Mucosa of descending colon (tissue), 3 donors: Measurements from ENCODE around the gene KIRREL3. TPM values are rescaled to one million over a fixed set of nuclear protein-coding genes. Genes with fewer than 3 reads are reported as not detected.

Experiments
- ATAC-seq: fragments of 200-7000 bp; cut with Tn5 transposase; one replicate; pipeline ENCODE4 v1.9.1; 2020; ENCODE audit warnings: mild to moderate bottlenecking, moderate library complexity
- DNase-seq, 3 donors: peaks; one replicate each; pipeline ENCODE4 v3.0.0-alpha.2; 2020
- H3K36me3 ChIP-seq: fragments of 200-600 bp; one replicate; pipeline ENCODE4 v1.8.0; 2021; ENCODE audit warnings: low read depth, mild to moderate bottlenecking
- H3K4me1 ChIP-seq: fragments of 200-600 bp; one replicate; pipeline ENCODE4 v1.8.0; 2021; ENCODE audit warnings: low read depth, mild to moderate bottlenecking
- H3K4me3 ChIP-seq: fragments of 200-600 bp; one replicate; pipeline ENCODE4 v1.8.0; 2021; ENCODE audit warnings: mild to moderate bottlenecking
- H3K9me3 ChIP-seq: fragments of 200-600 bp; one replicate; pipeline ENCODE4 v1.8.0; 2021; ENCODE audit warnings: mild to moderate bottlenecking
- CTCF ChIP-seq: fragments of 200-600 bp; IDR thresholded peaks from one replicate; pipeline ENCODE4 v1.8.0; 2022; ENCODE audit warnings: antibody characterized with exemption, mild to moderate bottlenecking
- intact Hi-C, 2 donors: fragments of 100-400 bp; cut with DNase I in 1 of 2; cut with micrococcal nuclease in 1 of 2; formaldehyde crosslinking; loops; one replicate each; pipeline versions ENCODE4 v1.11.0 to v1.11.1; 2022; cut with DNase I, micrococcal nuclease
- total RNA-seq, 3 donors: library from RNA; stranded (reverse); fragmentation: NEBNext Ultra II Directional in 2 of 3; extraction: Animal tissue kit (Norgen Biotek cat#: 25700) in 2 of 3; gene quantifications; one replicate each; pipeline versions ENCODE4 v1.2.1 to v1.2.4, GENCODE V29; 2021 to 2023
- donor health status: DM: no; HTN: no; CAD: no; lungs with moderate emphysema.
- donor health status: DM: no; HTN: no; CAD: no.
- donor health status: DM: no; HTN: yes; CAD: no.

Gene KIRREL3
- total RNA-seq, 3 donors from 2014 or later, result 0.23 to 2.4 (median 0.70) TPM

DNA sequence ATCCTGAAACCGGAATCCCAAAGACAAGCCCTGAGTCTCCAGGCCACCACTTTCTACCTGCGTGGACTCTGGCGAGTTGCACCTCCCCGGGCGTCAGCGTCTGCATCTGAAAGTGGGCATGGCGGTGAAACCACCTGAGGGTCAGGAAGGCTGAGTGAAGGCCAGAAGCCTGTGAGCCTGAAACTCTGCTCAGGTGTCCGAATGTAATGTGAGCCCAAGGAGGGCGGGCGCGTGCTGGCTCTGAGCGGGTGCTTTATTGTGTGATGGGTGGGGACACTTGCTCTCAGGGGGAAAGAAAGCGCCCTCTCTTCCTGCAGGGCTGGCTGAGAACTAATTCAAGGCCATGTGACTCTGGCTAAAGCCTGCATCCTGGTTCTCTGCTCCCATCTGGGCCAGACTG lies 509.5 kb downstream of the KIRREL3 start:
- H3K4me3 ChIP-seq, result no peak overlapping the region
- no peak for TF ChIP-seq CTCF
- H3K4me1 ChIP-seq, result no peaks in the 10 kb centered on the region
- DNase-seq, result no peak
- H3K9me3 ChIP-seq, result no peaks in the 10 kb centered on the region
- intact Hi-C loops, result no loop called here
- H3K36me3 ChIP-seq, result no peaks in the 10 kb centered on the region
- no peak for ATAC-seq

DNA sequence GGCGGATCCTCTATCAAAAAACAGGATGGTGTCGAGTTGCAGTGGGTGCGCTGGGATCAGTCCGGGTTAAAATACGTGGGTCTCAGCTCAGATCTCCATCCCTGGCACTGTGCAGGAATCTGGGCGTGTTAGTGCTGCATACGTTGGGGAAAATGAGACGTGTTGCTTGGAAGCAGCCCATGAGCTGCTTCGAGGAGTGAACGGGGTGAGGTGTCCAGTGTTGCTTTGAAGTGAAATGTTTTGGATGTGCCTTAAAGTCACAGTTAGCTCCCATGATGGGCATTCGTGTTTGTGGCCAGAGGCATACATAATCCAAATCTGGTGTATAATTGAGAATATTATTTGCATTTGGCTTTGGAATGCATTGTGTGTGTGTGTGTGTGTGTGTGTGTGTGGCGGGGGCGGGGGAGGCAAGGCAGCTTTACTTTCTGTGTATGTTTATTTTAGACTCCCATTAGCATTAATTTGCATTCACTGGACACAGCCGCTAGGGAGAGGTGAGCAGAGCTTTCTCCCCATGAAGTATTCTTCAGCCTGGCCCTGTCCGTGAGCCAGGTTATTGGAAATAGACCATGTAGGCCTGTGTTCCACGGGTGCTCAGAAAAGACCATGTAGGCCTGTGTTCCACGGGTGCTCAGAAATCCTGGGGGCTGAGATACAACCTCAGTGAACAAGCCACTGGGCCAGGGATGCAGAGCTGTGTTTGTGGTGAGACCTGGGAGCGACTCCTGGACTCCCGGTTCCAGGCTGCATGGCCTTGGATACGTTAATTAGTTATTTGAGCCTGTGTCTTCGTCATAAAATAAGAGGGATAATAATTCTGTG lies 510.5 kb downstream of the KIRREL3 start:
- TF ChIP-seq CTCF, result no peak
- H3K4me3 ChIP-seq, result no peak overlapping the region
- intact Hi-C loops, result no loop called here

DNA sequence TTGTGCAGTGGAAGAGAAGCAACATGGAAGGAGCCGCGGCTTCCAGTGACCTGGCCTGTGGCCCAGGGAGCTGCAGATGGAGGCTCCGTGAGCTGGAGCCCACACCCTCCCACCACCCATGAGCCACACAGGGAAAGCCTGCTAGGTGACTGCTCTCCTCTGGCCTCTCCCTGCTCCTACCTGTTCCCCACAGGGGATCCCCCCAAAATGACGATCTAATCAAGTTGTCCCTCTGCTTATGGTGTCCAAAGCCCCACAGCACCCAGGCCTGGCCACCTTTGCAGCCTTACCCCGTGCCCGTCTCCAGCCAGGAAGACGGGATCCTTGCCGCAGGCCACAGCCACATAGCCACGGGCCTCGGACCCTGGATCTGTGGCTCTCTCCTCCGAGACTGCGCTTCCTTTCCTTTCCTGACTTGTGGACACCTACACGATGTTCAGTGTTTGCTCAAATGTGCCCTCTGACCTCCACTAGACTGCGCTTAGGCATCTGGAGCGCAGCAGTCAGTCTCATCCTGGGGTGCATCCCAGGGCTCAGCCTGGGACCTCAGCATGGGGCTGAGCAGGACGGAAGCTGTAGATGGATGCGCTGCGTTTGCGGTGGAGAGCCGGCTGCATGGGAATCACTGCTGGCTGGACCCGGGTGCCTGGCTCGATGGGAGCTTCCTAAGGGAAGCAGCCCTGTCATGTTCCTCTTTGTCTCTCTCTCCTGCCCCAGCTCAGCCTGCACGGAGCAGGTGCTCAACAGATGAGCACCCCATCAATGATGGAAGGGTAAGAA lies 511.8 kb downstream of the KIRREL3 start:
- no peaks in the 10 kb centered on the region for H3K36me3 ChIP-seq
- ATAC-seq (no peak), DNase-seq (no peak)
- no peak for TF ChIP-seq CTCF
- no peak overlapping the region for H3K4me3 ChIP-seq
- intact Hi-C loops, result no loop called here
- H3K4me1 ChIP-seq, result no peaks in the 10 kb centered on the region
- H3K9me3 ChIP-seq, result no peaks in the 10 kb centered on the region

More for the DNA sequence above, 510.5 kb downstream of the KIRREL3 start:
- no peak for ATAC-seq
- DNase-seq, result no peak
- no peaks in the 10 kb centered on the region for H3K4me1 ChIP-seq
- H3K36me3 ChIP-seq, result no peaks in the 10 kb centered on the region
- no peaks in the 10 kb centered on the region for H3K9me3 ChIP-seq

DNA sequence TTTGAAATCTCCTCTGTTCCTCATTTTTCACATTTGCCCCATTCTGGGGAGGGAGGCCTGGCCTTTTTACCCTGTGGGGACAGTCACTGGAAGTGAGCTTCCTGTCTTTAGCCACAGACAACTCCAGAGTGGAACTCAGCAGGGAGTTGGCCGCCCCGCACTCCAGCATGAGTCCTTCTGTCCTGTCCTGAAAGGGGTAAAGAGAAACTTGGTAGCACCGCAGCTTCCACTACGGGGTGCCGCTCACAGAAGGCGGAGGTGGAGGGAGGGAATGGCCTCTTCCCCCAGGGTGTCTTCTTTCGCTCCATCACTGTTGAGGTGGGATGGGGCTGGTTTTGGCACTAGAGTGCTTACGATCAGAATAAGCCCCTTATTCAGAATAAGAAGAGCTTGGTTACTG lies 512.9 kb downstream of the KIRREL3 start:
- no peak for ATAC-seq
- Histone ChIP-seq H3K4me1 (no peaks in the 10 kb centered on the region), H3K36me3 (no peaks in the 10 kb centered on the region), H3K4me3 (no peak overlapping the region), H3K9me3 (no peaks in the 10 kb centered on the region)
- intact Hi-C loops, result no loop called here
- DNase-seq, result no peak
- no peak for TF ChIP-seq CTCF

DNA sequence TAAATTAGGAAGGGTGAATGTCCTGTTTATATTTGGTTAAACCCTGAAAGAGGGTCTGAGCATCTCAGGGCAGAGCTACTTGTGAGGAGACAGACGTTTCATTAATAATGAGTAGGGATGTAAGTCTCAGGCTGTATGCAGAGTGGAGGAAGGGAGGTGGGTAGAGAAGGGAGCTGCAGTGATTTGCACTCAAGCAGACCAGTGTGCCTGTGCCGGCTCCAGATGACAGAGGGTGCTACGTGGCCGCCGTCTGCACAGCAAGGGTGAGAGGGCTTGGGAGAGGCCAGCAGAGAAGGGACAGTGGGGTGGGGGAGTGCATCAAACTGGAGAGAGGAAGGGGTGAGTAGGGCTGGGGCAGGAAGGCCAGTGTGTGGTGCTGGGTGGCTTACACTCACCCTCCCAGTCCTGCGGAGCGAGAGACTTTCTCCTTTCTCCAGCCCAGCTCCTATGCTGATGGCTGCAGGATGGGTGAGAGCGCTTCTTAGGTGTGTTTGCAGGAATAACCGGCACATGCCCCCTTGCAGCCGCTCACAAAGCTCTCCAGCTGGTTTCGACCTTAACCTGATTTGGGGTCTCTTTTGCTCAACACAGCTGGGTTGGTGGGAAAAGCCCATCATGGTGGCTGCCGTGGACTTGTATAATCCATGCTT lies 514.5 kb downstream of the KIRREL3 start:
- TF ChIP-seq CTCF, result no peak
- Histone ChIP-seq H3K9me3 (no peaks in the 10 kb centered on the region), H3K4me1 (peaks cover under 1% of the 10 kb centered on the region), H3K4me3 (no peak overlapping the region), H3K36me3 (no peaks in the 10 kb centered on the region)
- intact Hi-C loops, result no loop called here
- DNase-seq (no peak), ATAC-seq (no peak)
